GM13976 (cell line): Measurements from ENCODE around the gene PTPRG.

Source experiments
- DNase-seq: peaks from one replicate; pipeline ENCODE4 v3.0.0; 2012; ENCODE audit warnings: low spot score
- in situ Hi-C: fragments of 300-500 bp; cut with MboI; formaldehyde crosslinking; loops from one replicate; pipeline ENCODE4 v1.12.0; 2022; ENCODE audit warnings: low sequenced_read_pairs, mixed read lengths, inconsistent platforms; ENCODE audit not compliant: unreplicated experiment
- TF ChIP-seq, protein P1 (sequence below): IDR thresholded peaks from 2 replicates; pipeline ENCODE4 v1.5.1; 2012; ENCODE audit warnings: borderline replicate concordance, mild to moderate bottlenecking; ENCODE audit not compliant: insufficient read depth; ENCODE audit errors: extremely low read depth, missing control alignments, control extremely low read depth

The PTPRG gene

DNA sequence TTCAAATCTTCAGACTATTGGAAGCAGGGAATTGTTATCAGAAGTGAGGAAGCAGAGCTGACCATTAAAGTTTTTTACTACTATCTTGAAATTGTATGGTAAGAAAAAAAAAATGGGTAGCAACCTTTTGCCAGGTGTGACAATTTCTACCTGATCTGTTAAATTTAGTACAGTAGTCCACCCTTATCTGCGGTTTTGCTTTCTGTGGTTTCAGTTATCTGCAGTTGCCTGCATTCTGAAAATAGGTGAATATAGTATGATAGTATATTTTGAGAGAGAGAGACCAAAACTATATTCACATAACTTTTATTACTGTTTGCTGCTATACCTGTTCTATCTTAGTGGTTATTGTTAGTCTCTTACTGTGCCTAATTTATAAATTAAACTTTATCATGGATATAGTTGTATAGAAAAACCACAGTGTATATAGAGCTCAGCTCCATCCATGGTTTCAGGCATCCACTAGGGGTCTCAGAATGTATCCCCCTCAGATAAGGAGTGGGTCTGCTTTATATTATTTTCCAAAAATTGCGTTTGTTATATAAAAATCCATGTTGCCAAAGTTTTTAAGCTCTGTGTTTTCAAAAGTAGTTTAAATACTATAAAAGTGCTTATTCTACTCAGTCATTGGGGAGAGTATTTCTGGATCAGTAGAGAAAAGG is 69.9 kb downstream of the PTPRG start:
- no peak for DNase-seq

DNA sequence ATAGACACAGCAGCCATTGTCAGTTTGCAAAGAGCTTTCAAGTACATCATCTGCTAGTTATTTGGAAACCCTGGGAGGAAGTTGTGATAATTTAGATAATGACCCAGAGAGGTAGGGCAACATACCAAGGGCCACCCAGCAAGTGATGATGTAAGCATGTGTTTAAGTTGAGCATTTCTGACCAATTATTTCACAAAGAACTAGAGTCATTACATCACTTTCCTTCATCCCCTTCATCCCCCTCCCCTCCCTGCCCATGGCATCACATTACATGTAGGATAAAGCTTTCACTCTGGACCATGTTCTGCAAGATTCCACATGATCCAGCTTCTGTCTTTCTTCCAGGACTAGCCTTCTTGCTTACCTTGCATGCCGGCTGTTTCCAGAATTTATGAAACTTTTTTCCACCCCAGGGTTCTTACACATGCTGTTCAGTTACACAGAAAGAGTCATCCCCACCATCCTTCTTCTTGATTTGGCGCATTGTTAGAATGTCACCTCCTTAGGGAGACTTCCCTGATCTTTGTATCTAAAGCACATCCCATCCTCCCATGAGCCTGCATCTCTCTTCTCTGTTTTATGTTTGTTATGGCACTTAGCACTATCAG is 71.3 kb downstream of the PTPRG start:
- TF ChIP-seq, protein P1, sequence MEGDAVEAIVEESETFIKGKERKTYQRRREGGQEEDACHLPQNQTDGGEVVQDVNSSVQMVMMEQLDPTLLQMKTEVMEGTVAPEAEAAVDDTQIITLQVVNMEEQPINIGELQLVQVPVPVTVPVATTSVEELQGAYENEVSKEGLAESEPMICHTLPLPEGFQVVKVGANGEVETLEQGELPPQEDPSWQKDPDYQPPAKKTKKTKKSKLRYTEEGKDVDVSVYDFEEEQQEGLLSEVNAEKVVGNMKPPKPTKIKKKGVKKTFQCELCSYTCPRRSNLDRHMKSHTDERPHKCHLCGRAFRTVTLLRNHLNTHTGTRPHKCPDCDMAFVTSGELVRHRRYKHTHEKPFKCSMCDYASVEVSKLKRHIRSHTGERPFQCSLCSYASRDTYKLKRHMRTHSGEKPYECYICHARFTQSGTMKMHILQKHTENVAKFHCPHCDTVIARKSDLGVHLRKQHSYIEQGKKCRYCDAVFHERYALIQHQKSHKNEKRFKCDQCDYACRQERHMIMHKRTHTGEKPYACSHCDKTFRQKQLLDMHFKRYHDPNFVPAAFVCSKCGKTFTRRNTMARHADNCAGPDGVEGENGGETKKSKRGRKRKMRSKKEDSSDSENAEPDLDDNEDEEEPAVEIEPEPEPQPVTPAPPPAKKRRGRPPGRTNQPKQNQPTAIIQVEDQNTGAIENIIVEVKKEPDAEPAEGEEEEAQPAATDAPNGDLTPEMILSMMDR: no peak
- in situ Hi-C loops: no loop called here

More for the DNA sequence above, 69.9 kb downstream of the PTPRG start:
- in situ Hi-C loops: no loop called here
- TF ChIP-seq, protein P1: no peak

DNA sequence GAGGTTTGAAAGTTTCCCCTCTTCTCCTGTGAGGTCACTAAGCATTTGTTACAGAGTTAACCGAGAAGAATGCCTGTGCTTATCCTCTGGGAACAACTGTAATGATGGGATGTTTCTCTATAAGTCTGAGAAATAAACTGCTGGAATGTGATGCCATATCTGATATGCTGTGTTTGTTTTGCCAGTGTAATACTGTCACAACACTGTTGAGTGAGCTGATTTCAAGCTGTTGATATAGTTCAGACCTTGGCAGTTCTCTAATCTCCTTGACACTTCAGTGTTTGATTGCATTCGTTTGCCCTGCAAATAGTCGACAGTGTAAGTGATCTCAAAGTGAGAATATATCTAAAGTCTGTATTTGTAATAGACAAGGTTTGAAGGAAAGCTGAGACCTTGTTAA is 73.3 kb downstream of the PTPRG start:
- in situ Hi-C loops: no loop called here
- DNase-seq: no peak
- TF ChIP-seq, protein P1: no peak

More for the DNA sequence above, 71.3 kb downstream of the PTPRG start:
- DNase-seq: no peak

DNA sequence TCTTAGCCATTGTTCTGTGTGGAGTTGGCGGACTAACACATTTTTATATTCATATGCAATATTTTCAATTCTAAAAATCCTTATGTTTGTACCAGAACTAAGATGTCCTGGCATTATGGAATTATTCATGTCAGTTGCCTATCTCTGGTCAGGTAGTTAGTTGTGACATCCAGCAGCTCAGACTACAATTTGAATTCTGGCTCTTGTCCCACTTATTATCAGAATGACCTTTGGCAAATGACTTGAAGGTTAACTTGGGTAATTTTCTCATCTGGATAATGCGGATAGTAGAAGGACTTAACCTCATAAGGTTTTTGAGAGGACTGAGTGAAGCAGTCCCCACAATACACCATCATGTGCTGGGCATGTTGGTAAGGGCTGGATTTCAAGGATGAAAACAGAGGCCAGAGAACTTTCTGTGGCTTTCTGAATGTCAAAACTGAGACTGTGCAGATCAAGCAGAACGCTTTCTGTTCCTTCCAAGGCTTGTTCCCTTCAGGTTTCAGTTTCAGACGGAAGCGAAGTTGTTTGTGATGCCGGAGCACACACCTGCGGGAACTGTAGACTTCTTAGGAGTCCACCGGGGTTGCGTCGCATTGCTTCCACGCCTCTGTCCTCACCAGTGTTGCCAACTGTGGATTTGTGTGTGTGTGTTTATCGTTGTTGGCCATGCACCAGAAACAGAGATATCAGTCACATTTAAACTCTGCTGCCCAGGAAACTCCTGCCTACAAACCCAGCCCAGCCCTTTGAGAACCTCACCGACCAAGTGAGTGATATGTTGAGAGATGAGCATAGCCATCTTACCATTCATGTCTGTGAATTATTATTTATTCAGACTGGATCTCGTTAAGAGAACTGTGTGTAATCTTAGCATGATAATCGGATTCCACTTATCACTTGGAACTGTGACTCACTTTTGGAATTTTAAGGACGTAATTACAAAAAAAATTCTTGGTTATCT is 76.0 kb downstream of the PTPRG start:
- in situ Hi-C loops: no loop called here
- TF ChIP-seq, protein P1: no peak
- DNase-seq: peak; percentile 38

DNA sequence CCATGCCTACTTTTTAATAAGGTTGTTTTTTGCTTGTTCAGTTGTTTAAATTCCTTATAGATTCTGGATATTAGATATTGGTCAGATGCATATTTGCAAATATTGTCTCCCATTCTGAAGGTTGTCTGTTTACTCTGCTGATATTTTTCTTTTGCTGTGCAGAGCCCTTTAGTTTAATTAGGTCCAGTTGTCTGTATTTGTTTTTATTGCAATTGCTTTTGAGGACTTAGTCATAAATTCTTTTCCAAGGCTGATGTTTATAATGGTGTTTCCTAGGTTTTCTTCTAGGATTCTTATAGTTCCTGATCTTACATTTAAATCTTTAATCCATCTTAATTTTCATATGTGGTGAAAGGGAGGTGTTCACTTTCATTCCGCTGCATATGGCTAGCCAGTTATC is 77.4 kb downstream of the PTPRG start:
- in situ Hi-C loops: no loop called here
- DNase-seq: no peak
- TF ChIP-seq, protein P1: no peak

DNA sequence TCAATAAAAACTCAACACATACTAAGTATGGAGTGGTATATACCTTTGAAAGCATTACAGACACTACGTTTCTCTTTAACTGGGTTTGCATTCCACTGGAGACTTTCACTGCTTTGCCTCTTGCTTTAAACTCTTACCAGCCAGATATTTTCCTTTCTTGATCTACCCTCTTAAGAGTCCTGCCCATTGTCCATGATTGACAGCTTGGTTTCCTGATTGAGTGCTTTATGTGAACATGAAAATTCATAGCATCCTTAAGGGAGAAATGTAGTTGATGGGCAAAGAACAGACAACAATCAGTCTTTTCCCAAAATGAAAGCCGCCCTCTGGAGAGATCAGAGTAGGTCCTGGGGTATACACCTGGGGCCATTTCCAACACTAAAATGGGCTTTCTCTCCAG is 78.6 kb downstream of the PTPRG start:
- in situ Hi-C loops: no loop called here
- TF ChIP-seq, protein P1: no peak
- DNase-seq: no peak
